NCI-H524 (cell line): ENCODE data around the gene STX1B.
"Not testable (repeated sequence)": the region's sequence is repeated elsewhere in the genome, so short reads cannot be mapped to it uniquely, and the experiment has no call there.

Source experiments
- DNase-seq, 2 experiments: peaks; one replicate each; lab custom pipeline; 2025; lab: John Stamatoyannopoulos, UW

Gene STX1B

GRCh38 chr16:31013292-31013691, 2.9 kb upstream of the STX1B start:
- DNase-seq = not testable (repeated sequence)

GRCh38 chr16:31011815-31012214, 1.4 kb upstream of the STX1B start:
- not testable (repeated sequence) for DNase-seq

GRCh38 chr16:31009894-31010584, 399 bp downstream of the STX1B start:
- DNase-seq = no peak

GRCh38 chr16:31009120-31009519, 1.3 kb downstream of the STX1B start:
- DNase-seq = no peak

- DNase-seq = no peak
Measured at GRCh38 chr16:31008551-31008950, 1.9 kb downstream of the STX1B start.

GRCh38 chr16:31008149-31008548, 2.3 kb downstream of the STX1B start:
- DNase-seq = no peak

- no peak for DNase-seq
Measured at GRCh38 chr16:31007684-31008083, 2.8 kb downstream of the STX1B start.

- DNase-seq = no peak
Measured at GRCh38 chr16:31006589-31006988, 3.8 kb downstream of the STX1B start.

GRCh38 chr16:31006086-31006385, 4.4 kb downstream of the STX1B start:
- peak in 1 of 2 experiments; percentile 79 for DNase-seq

GRCh38 chr16:31005350-31006085, 4.9 kb downstream of the STX1B start:
- peak in 1 of 2 experiments; percentile 48 for DNase-seq

- no peak for DNase-seq
Measured at GRCh38 chr16:31004658-31005057, 5.8 kb downstream of the STX1B start.

GRCh38 chr16:31003744-31004143, 6.7 kb downstream of the STX1B start:
- no peak for DNase-seq

GRCh38 chr16:31002862-31003341, 7.5 kb downstream of the STX1B start:
- no peak for DNase-seq

- DNase-seq = no peak
Measured at GRCh38 chr16:31002250-31002700, 8.2 kb downstream of the STX1B start.

- DNase-seq = no peak
Measured at GRCh38 chr16:31001507-31002249, 8.8 kb downstream of the STX1B start.

GRCh38 chr16:31000671-31001382, 9.6 kb downstream of the STX1B start:
- no peak for DNase-seq

- peak in 1 of 2 experiments; percentile 38 for DNase-seq
Measured at GRCh38 chr16:30998852-30999761, 11.3 kb downstream of the STX1B start.

- DNase-seq = no peak
Measured at GRCh38 chr16:30997725-30998711, 12.4 kb downstream of the STX1B start.

GRCh38 chr16:30996985-30997724, 13.3 kb downstream of the STX1B start:
- no peak for DNase-seq
